Progenitor cell of endocrine pancreas (in vitro differentiated cells): Measurements from ENCODE around the gene CCDC182. TPM values are rescaled to one million over a fixed set of nuclear protein-coding genes. Genes with fewer than 3 reads are reported as not detected.

ENCODE experiments used
- DNase-seq: peaks from one replicate; pipeline ENCODE4 v3.0.0; 2021; ENCODE audit warnings: low spot score; ENCODE audit not compliant: unreplicated experiment
- H3K27ac Mint-ChIP-seq: 2 replicates; pipeline ENCODE4 v1.8.0; 2021; ENCODE audit warnings: mild to moderate bottlenecking, moderate library complexity, mixed read lengths
- H3K27me3 Mint-ChIP-seq: 2 replicates; pipeline ENCODE4 v1.8.0; 2021; ENCODE audit warnings: mixed read lengths
- H3K36me3 Mint-ChIP-seq: 2 replicates; pipeline ENCODE4 v1.8.0; 2022; ENCODE audit warnings: mixed read lengths; ENCODE audit not compliant: insufficient read depth
- H3K4me1 Mint-ChIP-seq: 2 replicates; pipeline ENCODE4 v1.8.0; 2021; ENCODE audit warnings: low read depth, mixed read lengths
- H3K4me3 Mint-ChIP-seq: 2 replicates; pipeline ENCODE4 v1.8.0; 2021; ENCODE audit warnings: low read depth, mild to moderate bottlenecking, moderate library complexity, mixed read lengths
- H3K9me3 Mint-ChIP-seq: 2 replicates; pipeline ENCODE4 v1.8.0; 2021; ENCODE audit warnings: low read depth, mixed read lengths
- CTCF ChIP-seq: fragments of 200-600 bp; sonication (generic); IDR thresholded peaks from one replicate; pipeline ENCODE4 v1.5.0; 2021; ENCODE audit warnings: antibody characterized with exemption, mild to moderate bottlenecking; ENCODE audit not compliant: unreplicated experiment
- total RNA-seq: library from RNA; stranded (reverse); gene quantifications from 2 replicates; pipeline ENCODE4 v1.2.1, GENCODE V29; 2021

The CCDC182 gene
- total RNA-seq, 1 donor from 2014 or later, result not detected

DNA sequence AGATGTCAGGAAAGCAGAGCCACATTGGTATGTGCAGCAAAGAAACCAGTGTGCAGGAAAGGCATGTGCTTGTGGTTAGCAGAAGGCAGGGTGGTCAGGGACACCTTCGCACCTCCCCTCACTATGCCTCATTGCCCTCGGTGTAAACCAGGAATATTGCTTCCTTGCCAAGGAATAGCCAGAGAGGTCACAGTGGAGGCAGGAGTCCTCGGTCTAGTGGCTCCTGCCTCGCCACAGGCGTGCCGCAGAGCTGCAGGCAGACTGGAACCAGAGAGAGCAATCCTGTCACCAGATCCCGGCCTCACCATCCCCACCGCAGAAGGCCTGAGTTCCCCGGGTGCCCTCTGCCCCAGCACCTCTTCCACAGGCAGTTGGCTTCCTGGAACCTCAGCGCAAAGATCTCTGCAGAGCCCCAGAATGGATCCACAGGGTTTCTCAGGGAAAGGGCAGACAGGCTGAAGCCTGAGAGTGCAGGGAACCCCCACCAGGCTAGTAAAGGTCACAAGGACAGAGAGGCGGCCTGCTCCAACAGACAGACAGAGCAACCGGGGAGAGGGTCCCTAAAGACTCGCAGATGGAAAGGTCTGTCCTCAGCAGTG, 21.6 kb downstream of the CCDC182 start:
- H3K36me3 Mint-ChIP-seq, result no peaks in the 10 kb centered on the region
- no peak overlapping the region for H3K4me3 Mint-ChIP-seq
- no peaks in the 10 kb centered on the region for H3K9me3 Mint-ChIP-seq
- no peak for TF ChIP-seq CTCF
- no peak overlapping the region for H3K27ac Mint-ChIP-seq
- peaks cover 74% of the 10 kb centered on the region for H3K27me3 Mint-ChIP-seq
- no peak for DNase-seq
- H3K4me1 Mint-ChIP-seq, result peaks cover 3% of the 10 kb centered on the region

GRCh38 chr17:57722704-57723043, 22.4 kb downstream of the CCDC182 start:
- Mint-ChIP-seq H3K4me3 (no peak overlapping the region), H3K9me3 (no peaks in the 10 kb centered on the region), H3K36me3 (no peaks in the 10 kb centered on the region), H3K4me1 (peaks cover 3% of the 10 kb centered on the region), H3K27me3 (peaks cover 69% of the 10 kb centered on the region), H3K27ac (no peak overlapping the region)
- TF ChIP-seq CTCF, result no peak
- no peak for DNase-seq

GRCh38 chr17:57721967-57722703, 23.0 kb downstream of the CCDC182 start:
- DNase-seq, result no peak
- Mint-ChIP-seq H3K4me1 (peaks cover 3% of the 10 kb centered on the region), H3K9me3 (no peaks in the 10 kb centered on the region), H3K36me3 (no peaks in the 10 kb centered on the region), H3K27ac (no peak overlapping the region), H3K27me3 (peaks cover 69% of the 10 kb centered on the region), H3K4me3 (no peak overlapping the region)
- no peak for TF ChIP-seq CTCF

DNA sequence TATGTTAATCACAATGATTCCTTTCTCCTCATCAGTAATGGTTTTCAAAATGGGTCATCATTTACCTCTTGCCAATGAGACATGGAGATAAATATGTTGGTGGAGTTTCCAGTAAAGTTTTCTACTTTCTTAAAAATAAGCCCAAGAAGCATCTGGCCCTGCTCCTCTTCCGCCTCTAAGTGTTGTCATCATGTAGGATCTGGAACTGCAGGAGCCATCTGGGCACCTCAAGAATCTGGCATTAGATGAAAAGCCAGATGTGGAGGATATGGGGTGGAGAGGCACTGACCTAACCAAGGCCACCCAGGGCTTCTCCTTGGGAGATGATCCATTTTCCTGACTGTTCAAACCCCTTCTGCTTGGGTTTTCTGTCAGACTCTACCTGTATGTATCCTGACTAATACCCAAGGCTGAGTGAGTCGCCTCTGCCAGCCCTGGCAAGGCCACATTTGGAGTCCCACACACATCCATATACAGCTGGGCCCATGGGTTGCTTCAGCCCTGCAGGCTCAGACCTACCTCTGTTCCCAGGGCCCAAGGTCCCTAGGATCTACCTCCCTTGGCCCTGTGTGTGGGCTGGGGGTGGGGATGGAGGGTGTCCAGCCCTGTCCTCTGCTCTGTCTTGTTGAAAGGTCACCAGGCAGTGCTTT, 24.6 kb downstream of the CCDC182 start:
- DNase-seq, result no peak
- Mint-ChIP-seq H3K27ac (no peak overlapping the region), H3K36me3 (no peaks in the 10 kb centered on the region), H3K4me3 (no peak overlapping the region), H3K9me3 (no peaks in the 10 kb centered on the region), H3K4me1 (no peaks in the 10 kb centered on the region), H3K27me3 (peaks cover 73% of the 10 kb centered on the region)
- TF ChIP-seq CTCF, result no peak

GRCh38 chr17:57718878-57719277, 26.2 kb downstream of the CCDC182 start:
- DNase-seq, result no peak
- Mint-ChIP-seq H3K4me3 (no peak overlapping the region), H3K9me3 (no peaks in the 10 kb centered on the region), H3K27me3 (peaks cover 74% of the 10 kb centered on the region), H3K36me3 (no peaks in the 10 kb centered on the region), H3K27ac (no peak overlapping the region), H3K4me1 (peaks cover 3% of the 10 kb centered on the region)
- TF ChIP-seq CTCF, result no peak
